GM10266 (cell line): ENCODE measurements around the gene SPTAN1.
"Not testable (repeated sequence)": the region's sequence is repeated elsewhere in the genome, so short reads cannot be mapped to it uniquely, and the experiment has no call there.

Experiments used
- DNase-seq: peaks from one replicate; pipeline ENCODE4 v3.0.0; 2012; ENCODE audit errors: extremely low spot score
- CTCF ChIP-seq: IDR thresholded peaks from 2 replicates; pipeline ENCODE4 v1.5.1; 2012; ENCODE audit warnings: mild to moderate bottlenecking, low read depth; ENCODE audit not compliant: control insufficient read depth, insufficient read depth; ENCODE audit errors: missing control alignments

SPTAN1 gene

GRCh38 chr9:128565578-128565977 is 13.2 kb downstream of the SPTAN1 start:
- DNase-seq: no peak
- TF ChIP-seq CTCF: no peak

GRCh38 chr9:128568470-128569078 is 16.2 kb downstream of the SPTAN1 start:
- TF ChIP-seq CTCF: no peak

GRCh38 chr9:128575469-128575868 is 23.1 kb downstream of the SPTAN1 start:
- TF ChIP-seq CTCF: no peak
- DNase-seq: no peak

More at GRCh38 chr9:128568470-128569078, 16.2 kb downstream of the SPTAN1 start:
- no peak for DNase-seq

GRCh38 chr9:128575916-128576315 is 23.5 kb downstream of the SPTAN1 start:
- TF ChIP-seq CTCF: no peak
- no peak for DNase-seq

- TF ChIP-seq CTCF: no peak
- no peak for DNase-seq
Measured at GRCh38 chr9:128577206-128577605, 24.8 kb downstream of the SPTAN1 start.

- DNase-seq: no peak
- TF ChIP-seq CTCF: no peak
Measured at GRCh38 chr9:128579194-128579593, 26.8 kb downstream of the SPTAN1 start.

GRCh38 chr9:128580731-128581130 is 28.3 kb downstream of the SPTAN1 start:
- DNase-seq: no peak
- no peak for TF ChIP-seq CTCF

- DNase-seq: not testable (repeated sequence)
Measured at GRCh38 chr9:128585155-128585554, 32.8 kb downstream of the SPTAN1 start.

- not testable (repeated sequence) for DNase-seq
Measured at GRCh38 chr9:128586934-128587333, 34.5 kb downstream of the SPTAN1 start.
